ENCODE measurements around the gene NFKBIE. TPM values are rescaled to one million over a fixed set of nuclear protein-coding genes. Genes with fewer than 3 reads are reported as not detected.
A peak's percentile ranks its signal among the peaks of the same experiment; 100 is the strongest.

The NFKBIE gene
- total and polyA plus RNA-seq, 2 of the 13 experiments (the other 11 are each of a cell fraction or from before 2014, with no cell fraction given), result 6.7 to 14.5 TPM

DNA sequence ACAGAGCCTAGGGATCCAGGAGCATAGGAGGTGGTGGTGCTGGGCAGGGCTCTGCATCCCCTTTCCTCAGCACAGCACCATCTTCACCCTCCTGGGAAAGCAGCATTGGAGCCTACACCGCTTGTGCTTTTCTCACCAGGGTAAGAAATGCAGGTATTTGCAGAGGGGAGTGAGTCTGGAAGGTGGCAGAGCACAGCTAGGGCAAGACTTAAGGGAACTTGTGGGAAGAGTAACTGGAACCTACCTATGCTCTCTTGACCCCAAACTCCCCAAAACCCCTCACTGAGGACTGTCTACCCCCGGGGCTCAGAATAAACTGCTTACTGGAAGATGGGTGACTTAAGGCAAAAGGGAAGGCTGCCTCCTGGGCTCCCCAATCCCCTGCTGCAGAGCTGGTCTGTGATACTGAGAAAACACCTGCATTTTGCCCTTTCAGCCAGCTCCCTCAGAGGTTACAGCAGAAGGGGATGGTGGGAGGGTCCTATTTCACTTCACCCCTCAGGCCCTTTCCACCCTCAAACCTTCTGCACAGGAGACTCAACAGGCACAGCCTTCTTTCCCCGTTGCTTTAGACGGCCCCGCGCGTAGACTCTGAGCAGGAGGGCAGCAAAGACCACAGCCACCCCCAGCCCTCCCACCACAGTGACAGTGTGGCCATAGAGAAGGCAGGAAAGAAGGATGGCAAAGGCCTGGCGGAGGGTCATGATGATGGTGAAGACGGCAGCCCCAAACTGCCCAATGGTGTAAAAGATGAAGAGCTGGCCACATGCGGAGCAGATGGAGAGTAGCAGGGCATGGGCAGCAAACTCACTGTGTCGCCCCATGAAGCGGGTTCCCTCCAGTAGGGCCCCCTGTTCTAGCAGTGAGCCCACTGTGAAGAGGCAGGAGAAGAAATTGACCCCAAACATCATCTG lies 10.9 kb downstream of the NFKBIE start (continued):
- no peak for TF ChIP-seq SAFB2 (CRISPR knock-in tag; IDR thresholded peaks at IDR 0.05; ENCODE audit: borderline replicate concordance, low read depth)
- TF ChIP-seq NCOR1 (IDR thresholded peaks at IDR 0.05; ENCODE audit: borderline replicate concordance, low read length), result no peak
- TF ChIP-seq BRCA1 (CRISPR knock-in tag; IDR thresholded peaks at IDR 0.05), result no peak
- TF ChIP-seq TGIF2 (CRISPR knock-in tag; IDR thresholded peaks at IDR 0.05), result no peak
- no peak for TF ChIP-seq ZNF292 (CRISPR knock-in tag; IDR thresholded peaks at IDR 0.05; ENCODE audit: borderline replicate concordance, low read depth)
- TF ChIP-seq, protein P1, sequence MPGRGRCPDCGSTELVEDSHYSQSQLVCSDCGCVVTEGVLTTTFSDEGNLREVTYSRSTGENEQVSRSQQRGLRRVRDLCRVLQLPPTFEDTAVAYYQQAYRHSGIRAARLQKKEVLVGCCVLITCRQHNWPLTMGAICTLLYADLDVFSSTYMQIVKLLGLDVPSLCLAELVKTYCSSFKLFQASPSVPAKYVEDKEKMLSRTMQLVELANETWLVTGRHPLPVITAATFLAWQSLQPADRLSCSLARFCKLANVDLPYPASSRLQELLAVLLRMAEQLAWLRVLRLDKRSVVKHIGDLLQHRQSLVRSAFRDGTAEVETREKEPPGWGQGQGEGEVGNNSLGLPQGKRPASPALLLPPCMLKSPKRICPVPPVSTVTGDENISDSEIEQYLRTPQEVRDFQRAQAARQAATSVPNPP (CRISPR knock-in tag; IDR thresholded peaks at IDR 0.05), result no peak
- no peak for TF ChIP-seq NKX3-1 (CRISPR knock-in tag; IDR thresholded peaks at IDR 0.05)
- TF ChIP-seq ZNF619 (CRISPR knock-in tag; IDR thresholded peaks at IDR 0.05), result no peak
- TF ChIP-seq KLF11 (CRISPR knock-in tag; IDR thresholded peaks at IDR 0.05), result no peak
- TF ChIP-seq, protein P2, sequence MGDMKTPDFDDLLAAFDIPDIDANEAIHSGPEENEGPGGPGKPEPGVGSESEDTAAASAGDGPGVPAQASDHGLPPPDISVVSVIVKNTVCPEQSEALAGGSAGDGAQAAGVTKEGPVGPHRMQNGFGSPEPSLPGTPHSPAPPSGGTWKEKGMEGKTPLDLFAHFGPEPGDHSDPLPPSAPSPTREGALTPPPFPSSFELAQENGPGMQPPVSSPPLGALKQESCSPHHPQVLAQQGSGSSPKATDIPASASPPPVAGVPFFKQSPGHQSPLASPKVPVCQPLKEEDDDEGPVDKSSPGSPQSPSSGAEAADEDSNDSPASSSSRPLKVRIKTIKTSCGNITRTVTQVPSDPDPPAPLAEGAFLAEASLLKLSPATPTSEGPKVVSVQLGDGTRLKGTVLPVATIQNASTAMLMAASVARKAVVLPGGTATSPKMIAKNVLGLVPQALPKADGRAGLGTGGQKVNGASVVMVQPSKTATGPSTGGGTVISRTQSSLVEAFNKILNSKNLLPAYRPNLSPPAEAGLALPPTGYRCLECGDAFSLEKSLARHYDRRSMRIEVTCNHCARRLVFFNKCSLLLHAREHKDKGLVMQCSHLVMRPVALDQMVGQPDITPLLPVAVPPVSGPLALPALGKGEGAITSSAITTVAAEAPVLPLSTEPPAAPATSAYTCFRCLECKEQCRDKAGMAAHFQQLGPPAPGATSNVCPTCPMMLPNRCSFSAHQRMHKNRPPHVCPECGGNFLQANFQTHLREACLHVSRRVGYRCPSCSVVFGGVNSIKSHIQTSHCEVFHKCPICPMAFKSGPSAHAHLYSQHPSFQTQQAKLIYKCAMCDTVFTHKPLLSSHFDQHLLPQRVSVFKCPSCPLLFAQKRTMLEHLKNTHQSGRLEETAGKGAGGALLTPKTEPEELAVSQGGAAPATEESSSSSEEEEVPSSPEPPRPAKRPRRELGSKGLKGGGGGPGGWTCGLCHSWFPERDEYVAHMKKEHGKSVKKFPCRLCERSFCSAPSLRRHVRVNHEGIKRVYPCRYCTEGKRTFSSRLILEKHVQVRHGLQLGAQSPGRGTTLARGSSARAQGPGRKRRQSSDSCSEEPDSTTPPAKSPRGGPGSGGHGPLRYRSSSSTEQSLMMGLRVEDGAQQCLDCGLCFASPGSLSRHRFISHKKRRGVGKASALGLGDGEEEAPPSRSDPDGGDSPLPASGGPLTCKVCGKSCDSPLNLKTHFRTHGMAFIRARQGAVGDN (CRISPR knock-in tag; IDR thresholded peaks at IDR 0.05), result peak; percentile 48; the same call in 1 of the 2 replicates
- TF ChIP-seq AGO2 (optimal IDR thresholded peaks at IDR 0.05; ENCODE audit: low read depth, low read length), result peak; percentile 97
- no peak for TF ChIP-seq CBX1 (IDR thresholded peaks at IDR 0.05; ENCODE audit: low read depth)
- no peak for TF ChIP-seq SPEN (CRISPR knock-in tag; IDR thresholded peaks at IDR 0.05; ENCODE audit: low read depth)
- TF ChIP-seq, protein P3, sequence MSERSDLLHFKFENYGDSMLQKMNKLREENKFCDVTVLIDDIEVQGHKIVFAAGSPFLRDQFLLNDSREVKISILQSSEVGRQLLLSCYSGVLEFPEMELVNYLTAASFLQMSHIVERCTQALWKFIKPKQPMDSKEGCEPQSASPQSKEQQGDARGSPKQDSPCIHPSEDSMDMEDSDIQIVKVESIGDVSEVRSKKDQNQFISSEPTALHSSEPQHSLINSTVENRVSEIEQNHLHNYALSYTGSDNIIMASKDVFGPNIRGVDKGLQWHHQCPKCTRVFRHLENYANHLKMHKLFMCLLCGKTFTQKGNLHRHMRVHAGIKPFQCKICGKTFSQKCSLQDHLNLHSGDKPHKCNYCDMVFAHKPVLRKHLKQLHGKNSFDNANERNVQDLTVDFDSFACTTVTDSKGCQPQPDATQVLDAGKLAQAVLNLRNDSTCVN (CRISPR knock-in tag; IDR thresholded peaks at IDR 0.05; ENCODE audit: borderline replicate concordance), result no peak
- TF ChIP-seq ZNF354B (CRISPR knock-in tag; IDR thresholded peaks at IDR 0.05), result no peak
- peak; percentile 96 for TF ChIP-seq RBM22 (optimal IDR thresholded peaks at IDR 0.05; ENCODE audit: low read length)
- TF ChIP-seq ZNF34 (CRISPR knock-in tag; IDR thresholded peaks at IDR 0.05; ENCODE audit: borderline replicate concordance), result no peak
- TF ChIP-seq, protein P4, sequence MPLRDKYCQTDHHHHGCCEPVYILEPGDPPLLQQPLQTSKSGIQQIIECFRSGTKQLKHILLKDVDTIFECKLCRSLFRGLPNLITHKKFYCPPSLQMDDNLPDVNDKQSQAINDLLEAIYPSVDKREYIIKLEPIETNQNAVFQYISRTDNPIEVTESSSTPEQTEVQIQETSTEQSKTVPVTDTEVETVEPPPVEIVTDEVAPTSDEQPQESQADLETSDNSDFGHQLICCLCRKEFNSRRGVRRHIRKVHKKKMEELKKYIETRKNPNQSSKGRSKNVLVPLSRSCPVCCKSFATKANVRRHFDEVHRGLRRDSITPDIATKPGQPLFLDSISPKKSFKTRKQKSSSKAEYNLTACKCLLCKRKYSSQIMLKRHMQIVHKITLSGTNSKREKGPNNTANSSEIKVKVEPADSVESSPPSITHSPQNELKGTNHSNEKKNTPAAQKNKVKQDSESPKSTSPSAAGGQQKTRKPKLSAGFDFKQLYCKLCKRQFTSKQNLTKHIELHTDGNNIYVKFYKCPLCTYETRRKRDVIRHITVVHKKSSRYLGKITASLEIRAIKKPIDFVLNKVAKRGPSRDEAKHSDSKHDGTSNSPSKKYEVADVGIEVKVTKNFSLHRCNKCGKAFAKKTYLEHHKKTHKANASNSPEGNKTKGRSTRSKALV (CRISPR knock-in tag; IDR thresholded peaks at IDR 0.05), result no peak
- no peak for TF ChIP-seq RNF2 (conservative IDR thresholded peaks at IDR 0.05; ENCODE audit: low read depth)
- TF ChIP-seq ZSCAN29 (CRISPR knock-in tag; conservative IDR thresholded peaks at IDR 0.05), result no peak
- no peak for TF ChIP-seq MED13 (CRISPR knock-in tag; IDR thresholded peaks at IDR 0.05)
- TF ChIP-seq MBD4 (IDR thresholded peaks at IDR 0.05; ENCODE audit: borderline replicate concordance, low read length), result peak; percentile 25; the same call in 1 of the 2 replicates

Measured in HepG2 (cell line).